AG09309 (cell line): ENCODE results near the gene FAM81A.

Experiments used
- DNase-seq: peaks from one replicate; pipeline ENCODE4 v3.0.0-alpha.2; 2010; ENCODE audit warnings: low read depth
- H3K4me3 ChIP-seq: 2 replicates; pipeline ENCODE4 v1.5.1; 2011; ENCODE audit warnings: mild to moderate bottlenecking, low read depth, low read length, moderate library complexity; ENCODE audit not compliant: control insufficient read depth
- CTCF ChIP-seq: IDR thresholded peaks from 2 replicates; pipeline ENCODE4 v1.5.1; 2011; ENCODE audit warnings: mild to moderate bottlenecking, low read depth, low read length, inconsistent platforms; ENCODE audit not compliant: insufficient read depth, control insufficient read depth; ENCODE audit errors: missing control alignments

FAM81A gene

DNA sequence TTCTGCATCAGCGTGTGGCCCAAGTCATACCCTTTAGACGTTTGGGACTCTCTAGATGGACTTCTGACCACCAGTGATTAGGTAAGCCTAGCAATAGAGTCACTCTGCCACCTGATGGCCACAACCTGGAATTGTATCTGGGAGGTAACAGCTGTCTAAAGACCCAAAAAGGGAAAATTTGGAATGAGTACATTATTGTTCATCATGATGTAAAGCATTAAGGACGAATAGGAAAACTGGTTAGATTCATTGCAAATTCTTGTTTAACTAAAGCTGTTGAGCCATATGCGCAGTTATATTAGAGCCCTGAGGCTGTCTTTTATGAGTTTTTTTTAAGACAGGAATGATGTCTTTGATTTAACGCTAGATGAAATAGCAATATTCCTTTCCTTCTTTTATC, 63.6 kb downstream of the FAM81A start:
- no peak overlapping the region for H3K4me3 ChIP-seq
- peak; percentile 62 for TF ChIP-seq CTCF
- peak; percentile 7 for DNase-seq

DNA sequence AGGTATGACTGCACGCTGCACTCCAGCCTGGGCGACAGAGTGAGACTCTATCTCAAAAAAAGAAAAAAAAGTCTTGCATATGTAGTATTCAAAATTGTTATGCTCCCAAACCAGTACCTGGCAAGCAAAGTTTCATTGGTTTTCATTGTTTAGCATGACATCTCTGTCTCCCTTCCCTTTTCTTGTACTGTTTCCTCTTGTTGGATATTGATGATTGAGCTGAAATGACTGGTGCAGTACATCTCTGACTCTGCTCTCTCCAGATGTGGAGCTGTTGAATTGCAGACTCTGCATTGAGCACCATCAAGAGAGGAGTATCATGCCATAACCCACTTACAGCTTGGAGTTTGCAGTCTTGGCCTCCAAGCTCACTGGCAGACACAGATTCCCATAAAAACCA, 77.2 kb downstream of the FAM81A start:
- no peak for DNase-seq
- no peak for TF ChIP-seq CTCF
- no peak overlapping the region for H3K4me3 ChIP-seq

GRCh38 chr15:59516655-59517461, 78.9 kb downstream of the FAM81A start:
- H3K4me3 ChIP-seq: no peak overlapping the region
- no peak for DNase-seq
- no peak for TF ChIP-seq CTCF

- no peak for TF ChIP-seq CTCF
- H3K4me3 ChIP-seq: no peak overlapping the region
- DNase-seq: no peak
These were observed 81.3 kb downstream of the FAM81A start for GRCh38 chr15:59519329-59519728.

- no peak for TF ChIP-seq CTCF
- H3K4me3 ChIP-seq: no peak overlapping the region
- no peak for DNase-seq
These were observed 83.5 kb downstream of the FAM81A start for GRCh38 chr15:59521443-59521842.

- no peak for DNase-seq
- TF ChIP-seq CTCF: no peak
- no peak overlapping the region for H3K4me3 ChIP-seq
These were observed 85.0 kb downstream of the FAM81A start for GRCh38 chr15:59522988-59523461.
